Limb (tissue), 2 donors: ENCODE results near the gene TEX26.

Experiments used
- DNase-seq, 2 donors: peaks; one replicate each; pipeline ENCODE4 v3.0.0-alpha.2; 2016; ENCODE audit errors: extremely low spot score in 2 of 2

Gene TEX26

GRCh38 chr13:30976025-30976424 lies 43.6 kb downstream of the TEX26 start:
- no peak for DNase-seq

- peak in 1 of 2 donors; percentile 51 for DNase-seq
Measured at GRCh38 chr13:30978981-30979956, 46.8 kb downstream of the TEX26 start.

GRCh38 chr13:30982506-30982905 lies 50.0 kb downstream of the TEX26 start:
- no peak for DNase-seq

GRCh38 chr13:30982906-30983305 lies 50.5 kb downstream of the TEX26 start:
- DNase-seq, result no peak

- DNase-seq, result no peak
Measured at GRCh38 chr13:30983431-30983830, 51.0 kb downstream of the TEX26 start.

GRCh38 chr13:30984620-30985019 lies 52.2 kb downstream of the TEX26 start:
- DNase-seq, result no peak

GRCh38 chr13:30985637-30986205 lies 53.3 kb downstream of the TEX26 start:
- no peak for DNase-seq

GRCh38 chr13:30991184-30991583 lies 58.7 kb downstream of the TEX26 start:
- DNase-seq, result no peak

- DNase-seq, result no peak
Measured at GRCh38 chr13:30991922-30992321, 59.5 kb downstream of the TEX26 start.

GRCh38 chr13:30995331-30995730 lies 62.9 kb downstream of the TEX26 start:
- DNase-seq, result no peak

GRCh38 chr13:30997697-30998096 lies 65.2 kb downstream of the TEX26 start:
- DNase-seq, result no peak

GRCh38 chr13:30998136-30999088 lies 66.0 kb downstream of the TEX26 start:
- DNase-seq, result peak; percentile 32 to 76

- no peak for DNase-seq
Measured at GRCh38 chr13:31000889-31001288, 68.4 kb downstream of the TEX26 start.

- DNase-seq, result no peak
Measured at GRCh38 chr13:31001647-31002046, 69.2 kb downstream of the TEX26 start.

- no peak for DNase-seq
Measured at GRCh38 chr13:31005066-31005465, 72.6 kb downstream of the TEX26 start.

- no peak for DNase-seq
Measured at GRCh38 chr13:31007417-31007816, 75.0 kb downstream of the TEX26 start.

GRCh38 chr13:31008400-31009115 lies 76.1 kb downstream of the TEX26 start:
- DNase-seq, result no peak

- DNase-seq, result no peak
Measured at GRCh38 chr13:31009166-31009565, 76.7 kb downstream of the TEX26 start.

- DNase-seq, result no peak
Measured at GRCh38 chr13:31010296-31010695, 77.8 kb downstream of the TEX26 start.

GRCh38 chr13:31011193-31011860 lies 78.9 kb downstream of the TEX26 start:
- DNase-seq, result no peak
